Measurements from ENCODE around the gene OR8I2.
"Not testable (repeated sequence)": the region's sequence is repeated elsewhere in the genome, so short reads cannot be mapped to it uniquely, and the experiment has no call there.

OR8I2 gene

GRCh38 chr11:56089697-56090096, 3.4 kb upstream of the OR8I2 start:
- no peak for TF ChIP-seq MYC (IDR thresholded peaks at IDR 0.05; ENCODE audit: low read depth, low read length)
- no peak for TF ChIP-seq POLR2A (IDR thresholded peaks at IDR 0.05; ENCODE audit: extremely low read depth, insufficient read length)
- TF ChIP-seq MAX (IDR thresholded peaks at IDR 0.05; ENCODE audit: low read depth, low read length), result no peak
- no peak for TF ChIP-seq CTCF (IDR thresholded peaks at IDR 0.05; ENCODE audit: low read depth, low read length)
- DNase-seq (ENCODE audit: low read depth), result peak; percentile 6

GRCh38 chr11:56103210-56103737, 10.2 kb downstream of the OR8I2 start, which contains the start of gene OR8H2:
Gene OR8H2 (plus strand): TSS chr11:56103687. CDS start chr11:56105043, 1,356 bp downstream.
- TF ChIP-seq MAX (IDR thresholded peaks at IDR 0.05; ENCODE audit: low read depth, low read length), result no peak
- TF ChIP-seq POLR2A (IDR thresholded peaks at IDR 0.05; ENCODE audit: extremely low read depth, insufficient read length), result no peak
- no peak for TF ChIP-seq CTCF (IDR thresholded peaks at IDR 0.05; ENCODE audit: low read depth, low read length)
- no peak for TF ChIP-seq MYC (IDR thresholded peaks at IDR 0.05; ENCODE audit: low read depth, low read length)
- DNase-seq (ENCODE audit: low read depth), result no peak
- no peak within 1 kb of the TSS for H3K4me3 ChIP-seq (ENCODE audit: low read depth, low read length)

More at GRCh38 chr11:56089697-56090096, 3.4 kb upstream of the OR8I2 start:
- no peak overlapping the region for H3K4me3 ChIP-seq (ENCODE audit: low read depth, low read length)

- DNase-seq (ENCODE audit: low read depth), result no peak
- TF ChIP-seq POLR2A (IDR thresholded peaks at IDR 0.05; ENCODE audit: extremely low read depth, insufficient read length), result no peak
- no peak for TF ChIP-seq CTCF (IDR thresholded peaks at IDR 0.05; ENCODE audit: low read depth, low read length)
- TF ChIP-seq MYC (IDR thresholded peaks at IDR 0.05; ENCODE audit: low read depth, low read length), result no peak
- no peak for TF ChIP-seq MAX (IDR thresholded peaks at IDR 0.05; ENCODE audit: low read depth, low read length)
- no peak within 1 kb of the TSS for H3K4me3 ChIP-seq (ENCODE audit: low read depth, low read length)
Measured at GRCh38 chr11:56122073-56122472, 29.0 kb downstream of the OR8I2 start, which contains the start of gene OR8H3. Gene OR8H3 (plus strand): TSS chr11:56122373. CDS start chr11:56122373, 0 bp downstream.

GRCh38 chr11:56140151-56140661, 47.1 kb downstream of the OR8I2 start, which contains the start of gene OR8J3:
Gene OR8J3 (minus strand): TSS chr11:56140201. CDS start chr11:56137718, 2,483 bp downstream.
- no peak for TF ChIP-seq POLR2A (IDR thresholded peaks at IDR 0.05; ENCODE audit: extremely low read depth, insufficient read length)
- TF ChIP-seq MYC (IDR thresholded peaks at IDR 0.05; ENCODE audit: low read depth, low read length), result no peak
- no peak for TF ChIP-seq MAX (IDR thresholded peaks at IDR 0.05; ENCODE audit: low read depth, low read length)
- TF ChIP-seq CTCF (IDR thresholded peaks at IDR 0.05; ENCODE audit: low read depth, low read length), result no peak
- no peak for DNase-seq (ENCODE audit: low read depth)
- H3K4me3 ChIP-seq (ENCODE audit: low read depth, low read length), result no peak within 1 kb of the TSS

GRCh38 chr11:56143681-56144080, 50.6 kb downstream of the OR8I2 start:
- H3K4me3 ChIP-seq (ENCODE audit: low read depth, low read length); DNase-seq (ENCODE audit: low read depth): not testable (repeated sequence)
